Measurements from ENCODE around the gene PYM1. TPM values are rescaled to one million over a fixed set of nuclear protein-coding genes. Genes with fewer than 3 reads are reported as not detected.

PYM1 gene
- polyA plus RNA-seq, 1 donor from 2014 or later, result 49.3 TPM

GRCh38 chr12:55940065-55940732, 12.5 kb upstream of the PYM1 start:
- Histone ChIP-seq H3K4me3 (ENCODE audit: low read length) (no peak overlapping the region), H3K27me3 (ENCODE audit: insufficient read depth, low read depth, low read length) (peaks cover under 1% of the 10 kb centered on the region), H3K9ac (ENCODE audit: low read length) (no peak overlapping the region), H2AFZ (ENCODE audit: low read depth, low read length) (peak overlapping the region; percentile 8), H3K79me2 (replicated peaks; ENCODE audit: insufficient read depth, low read length) (no peaks in the 10 kb centered on the region), H3K27ac (ENCODE audit: low read length) (no peak overlapping the region), H3F3A (ENCODE audit: insufficient read depth, low read length, poor library complexity, severe bottlenecking) (no peaks in the 10 kb centered on the region), H4K20me1 (ENCODE audit: insufficient read depth) (no peaks in the 10 kb centered on the region), H3K9me2 (ENCODE audit: insufficient read depth, low read length) (no peaks in the 10 kb centered on the region), H3K9me3 (ENCODE audit: low read length) (no peaks in the 10 kb centered on the region), H3K36me3 (ENCODE audit: insufficient read depth, low read length) (no peaks in the 10 kb centered on the region), H3K4me2 (ENCODE audit: low read length) (no peak overlapping the region)
- TF ChIP-seq EZH2 (IDR thresholded peaks at IDR 0.05; ENCODE audit: borderline replicate concordance, insufficient read depth, low read length, poor library complexity, severe bottlenecking) (no peak), CTCF (IDR thresholded peaks at IDR 0.05; ENCODE audit: poor library complexity, severe bottlenecking) (peak; percentile 75), SMC3 (conservative IDR thresholded peaks at IDR 0.05; ENCODE audit: poor library complexity) (peak; percentile 62), EP300 (conservative IDR thresholded peaks at IDR 0.05; ENCODE audit: poor library complexity, severe bottlenecking) (no peak), RAD21 (conservative IDR thresholded peaks at IDR 0.05) (peak; percentile 56)

- H3K9ac ChIP-seq (ENCODE audit: low read length), result no peak overlapping the region
- H3K9me3 ChIP-seq (ENCODE audit: low read length), result no peaks in the 10 kb centered on the region
- H3K36me3 ChIP-seq (ENCODE audit: insufficient read depth, low read length), result no peaks in the 10 kb centered on the region
- no peak overlapping the region for H3K4me3 ChIP-seq (ENCODE audit: low read length)
- TF ChIP-seq EP300 (conservative IDR thresholded peaks at IDR 0.05; ENCODE audit: poor library complexity, severe bottlenecking) (no peak), TAF1 (IDR thresholded peaks at IDR 0.05; ENCODE audit: low read depth) (no peak), POLR2AphosphoS5 (IDR thresholded peaks at IDR 0.05) (no peak), EZH2 (IDR thresholded peaks at IDR 0.05; ENCODE audit: borderline replicate concordance, insufficient read depth, low read length, poor library complexity, severe bottlenecking) (no peak)
- peaks cover 9% of the 10 kb centered on the region for H3K27me3 ChIP-seq (ENCODE audit: insufficient read depth, low read depth, low read length)
- no peaks in the 10 kb centered on the region for H3K9me2 ChIP-seq (ENCODE audit: insufficient read depth, low read length)
- H3K79me2 ChIP-seq (replicated peaks; ENCODE audit: insufficient read depth, low read length), result no peaks in the 10 kb centered on the region
- no peak overlapping the region for H3K27ac ChIP-seq (ENCODE audit: low read length)
- no peak overlapping the region for H3K4me2 ChIP-seq (ENCODE audit: low read length)
- no peaks in the 10 kb centered on the region for H3F3A ChIP-seq (ENCODE audit: insufficient read depth, low read length, poor library complexity, severe bottlenecking)
- H4K20me1 ChIP-seq (ENCODE audit: insufficient read depth), result no peaks in the 10 kb centered on the region
- no peak overlapping the region for H2AFZ ChIP-seq (ENCODE audit: low read depth, low read length)
Measured at GRCh38 chr12:55938826-55939501, 11.3 kb upstream of the PYM1 start.

GRCh38 chr12:55937981-55938380, 10.3 kb upstream of the PYM1 start:
- H3K4me3 ChIP-seq (ENCODE audit: low read length), result no peak overlapping the region
- no peak overlapping the region for H3K27ac ChIP-seq (ENCODE audit: low read length)
- no peak overlapping the region for H3K4me2 ChIP-seq (ENCODE audit: low read length)
- no peaks in the 10 kb centered on the region for H3K36me3 ChIP-seq (ENCODE audit: insufficient read depth, low read length)
- H3F3A ChIP-seq (ENCODE audit: insufficient read depth, low read length, poor library complexity, severe bottlenecking), result no peaks in the 10 kb centered on the region
- H3K9ac ChIP-seq (ENCODE audit: low read length), result no peak overlapping the region
- TF ChIP-seq TAF1 (IDR thresholded peaks at IDR 0.05; ENCODE audit: low read depth) (no peak), POLR2AphosphoS5 (IDR thresholded peaks at IDR 0.05) (no peak), EZH2 (IDR thresholded peaks at IDR 0.05; ENCODE audit: borderline replicate concordance, insufficient read depth, low read length, poor library complexity, severe bottlenecking) (no peak)
- no peaks in the 10 kb centered on the region for H3K9me2 ChIP-seq (ENCODE audit: insufficient read depth, low read length)
- H3K79me2 ChIP-seq (replicated peaks; ENCODE audit: insufficient read depth, low read length), result no peaks in the 10 kb centered on the region
- H3K9me3 ChIP-seq (ENCODE audit: low read length), result no peaks in the 10 kb centered on the region
- peaks cover 19% of the 10 kb centered on the region for H3K27me3 ChIP-seq (ENCODE audit: insufficient read depth, low read depth, low read length)
- no peak overlapping the region for H2AFZ ChIP-seq (ENCODE audit: low read depth, low read length)
- H4K20me1 ChIP-seq (ENCODE audit: insufficient read depth), result no peaks in the 10 kb centered on the region
